ENCODE results near the gene NALF2.

NALF2 gene

GRCh38 chrX:69523314-69523713 lies 19.2 kb downstream of the NALF2 start:
- DNase-seq (ENCODE audit: low read depth): no peak
- no peak overlapping the region for H3K4me3 ChIP-seq (ENCODE audit: low read depth, low read length)
- TF ChIP-seq CTCF (IDR thresholded peaks at IDR 0.05; ENCODE audit: low read depth, low read length, missing control alignments): no peak
- in situ Hi-C loops (cut with HindIII; ENCODE audit: low sequenced_read_pairs): no loop called here

- no peak for DNase-seq (ENCODE audit: low read depth)
- no peak overlapping the region for H3K4me3 ChIP-seq (ENCODE audit: low read depth, low read length)
- no peak for TF ChIP-seq CTCF (IDR thresholded peaks at IDR 0.05; ENCODE audit: low read depth, low read length, missing control alignments)
- in situ Hi-C loops (cut with HindIII; ENCODE audit: low sequenced_read_pairs): no loop called here
Measured at GRCh38 chrX:69524781-69525363, 20.7 kb downstream of the NALF2 start.

GRCh38 chrX:69530306-69530705 lies 26.2 kb downstream of the NALF2 start:
- no peak for TF ChIP-seq CTCF (IDR thresholded peaks at IDR 0.05; ENCODE audit: low read depth, low read length, missing control alignments)
- in situ Hi-C loops (cut with HindIII; ENCODE audit: low sequenced_read_pairs): no loop called here
- no peak overlapping the region for H3K4me3 ChIP-seq (ENCODE audit: low read depth, low read length)
- no peak for DNase-seq (ENCODE audit: low read depth)

GRCh38 chrX:69531031-69531755 lies 27.1 kb downstream of the NALF2 start:
- TF ChIP-seq CTCF (IDR thresholded peaks at IDR 0.05; ENCODE audit: low read depth, low read length, missing control alignments): no peak
- no peak for DNase-seq (ENCODE audit: low read depth)
- no peak overlapping the region for H3K4me3 ChIP-seq (ENCODE audit: low read depth, low read length)
- in situ Hi-C loops (cut with HindIII; ENCODE audit: low sequenced_read_pairs): no loop called here

GRCh38 chrX:69535661-69536060 lies 31.5 kb downstream of the NALF2 start:
- no peak overlapping the region for H3K4me3 ChIP-seq (ENCODE audit: low read depth, low read length)
- no peak for TF ChIP-seq CTCF (IDR thresholded peaks at IDR 0.05; ENCODE audit: low read depth, low read length, missing control alignments)
- in situ Hi-C loops (cut with HindIII; ENCODE audit: low sequenced_read_pairs): no loop called here
- no peak for DNase-seq (ENCODE audit: low read depth)

- in situ Hi-C loops (cut with HindIII; ENCODE audit: low sequenced_read_pairs): no loop called here
- peak; percentile 60 for TF ChIP-seq CTCF (IDR thresholded peaks at IDR 0.05; ENCODE audit: low read depth, low read length, missing control alignments)
- peak; percentile 2 for DNase-seq (ENCODE audit: low read depth)
- H3K4me3 ChIP-seq (ENCODE audit: low read depth, low read length): peak overlapping the region; percentile 32
Measured at GRCh38 chrX:69538321-69538876, 34.3 kb downstream of the NALF2 start.
